GM23248 (cell line): Measurements from ENCODE around the gene PLCH1.

ENCODE experiments used
- EZH2 ChIP-seq: fragments of 200-600 bp; sonication (generic); IDR thresholded peaks from 2 replicates; pipeline ENCODE4 v1.6.1; 2018; ENCODE audit warnings: antibody characterized with exemption, mild to moderate bottlenecking; ENCODE audit not compliant: insufficient read depth, poor library complexity, severe bottlenecking
- EZH2phosphoT487 ChIP-seq: fragments of 200-600 bp; sonication (generic); IDR thresholded peaks from 2 replicates; pipeline ENCODE4 v1.6.1; 2018; ENCODE audit warnings: antibody characterized with exemption, moderate library complexity, mild to moderate bottlenecking, low read depth; ENCODE audit not compliant: insufficient read depth

- TF ChIP-seq EZH2 (no peak), EZH2phosphoT487 (no peak)
These were observed 69.8 kb downstream of the PLCH1 start for GRCh38 chr3:155675094-155675493.
